Posterior vena cava (tissue), 2 donors: Measurements from ENCODE around the gene PCSK7. TPM values are rescaled to one million over a fixed set of nuclear protein-coding genes. Genes with fewer than 3 reads are reported as not detected.

ENCODE experiments used
- DNase-seq: peaks from one replicate; pipeline ENCODE4 v3.0.0-alpha.2; 2020; ENCODE audit warnings: low spot score
- intact Hi-C, 2 donors: fragments of 100-400 bp; cut with DNase I; formaldehyde crosslinking; loops; one replicate each; pipeline versions ENCODE4 v1.14.1 to v1.14.2; 2022 to 2023
- total RNA-seq, 2 donors: library from RNA; stranded (reverse); fragmentation: NEBNext Ultra II Directional; extraction: Animal tissue kit (Norgen Biotek cat#: 25700); gene quantifications; one replicate each; pipeline ENCODE4 v1.2.1, GENCODE V29; 2021
- donor health status: DM: yes; HTN: yes; CAD: no.
- donor health status: DM: yes; HTN: yes; CAD: no.

The PCSK7 gene
- total RNA-seq, 2 donors from 2014 or later = 41.9 to 48.6 TPM

DNA sequence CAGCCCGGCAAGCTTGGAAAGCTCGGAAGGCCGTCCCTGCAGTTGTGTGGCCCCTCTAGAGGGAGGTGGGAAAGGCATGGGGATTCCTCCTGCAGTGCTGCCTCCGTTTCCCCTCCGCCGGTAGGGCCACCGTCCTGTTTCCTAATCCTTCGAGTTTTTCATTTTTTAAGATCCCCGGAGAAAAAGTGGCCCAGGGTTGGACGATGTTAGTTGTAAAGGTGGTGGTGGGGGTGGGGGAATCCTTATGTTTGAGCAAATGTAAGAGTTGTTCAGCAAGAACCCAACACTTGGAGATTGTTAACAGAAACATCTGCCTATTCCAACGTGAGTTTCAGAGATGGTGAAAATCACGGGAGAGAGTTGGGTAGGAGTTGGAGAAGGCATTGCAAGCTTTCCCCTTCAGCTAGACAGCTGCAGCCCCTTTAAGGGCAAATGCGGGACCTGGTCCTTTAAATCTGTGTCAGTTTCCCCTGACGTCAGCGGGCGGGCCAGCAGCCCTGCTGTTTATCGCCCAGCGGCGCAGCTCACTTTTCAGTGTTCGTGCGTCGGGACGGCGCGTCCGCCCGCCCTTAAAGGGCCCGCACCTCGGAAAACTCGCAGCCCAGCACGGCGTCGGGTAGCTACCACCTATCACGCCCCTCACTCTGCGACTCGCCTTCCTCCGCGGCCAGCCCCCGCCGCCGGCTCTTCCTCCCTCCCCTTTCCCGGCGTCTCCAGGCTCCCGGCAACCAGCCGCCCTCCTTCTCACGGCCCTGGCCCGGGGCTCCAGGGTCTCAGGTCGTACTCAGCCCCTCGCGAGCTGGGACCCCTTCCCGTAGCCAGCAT lies 53.5 kb downstream of the PCSK7 start, which contains the start of gene SIDT2:
Gene SIDT2, plus strand, starts transcription at position 534 of the 825 bp plus-strand sequence. CDS start 521 bp downstream, outside the sequence.
- intact Hi-C loops = no loop called here
- peak; percentile 99 for DNase-seq

DNA sequence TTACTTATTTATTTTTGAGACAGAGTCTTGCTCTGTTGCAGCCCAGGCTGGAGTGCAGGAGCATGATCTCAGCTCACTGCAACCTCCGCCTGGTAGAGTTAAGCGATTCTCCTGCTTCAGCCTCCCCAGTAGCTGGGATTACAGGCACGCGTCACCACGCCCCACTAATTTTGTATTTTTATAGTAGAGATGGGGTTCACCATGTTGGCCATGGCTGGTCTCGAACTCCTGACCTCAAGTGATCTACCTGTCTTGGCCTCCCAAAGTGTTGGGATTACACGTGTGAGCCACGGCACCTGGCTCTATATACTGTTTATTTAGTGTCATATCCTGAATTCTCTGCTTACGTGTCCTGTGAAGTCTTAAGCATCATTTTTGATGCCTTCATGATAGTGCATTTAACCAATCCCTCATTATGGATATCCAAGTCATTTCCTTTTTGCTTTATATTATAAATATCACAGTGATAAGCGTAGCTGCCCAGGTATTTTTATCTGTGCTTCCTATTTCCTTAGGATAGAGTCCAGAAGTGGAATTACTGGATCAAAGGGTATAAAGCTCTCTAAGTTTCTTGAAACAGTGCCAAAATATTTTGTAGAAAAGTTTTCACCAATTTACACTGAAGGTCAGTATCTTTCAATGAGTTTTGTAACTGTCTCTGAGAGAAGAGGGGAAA lies 54.2 kb downstream of the PCSK7 start:
- DNase-seq = no peak
- intact Hi-C loops = no loop called here

GRCh38 chr11:117176186-117176585 lies 55.7 kb downstream of the PCSK7 start:
- DNase-seq = no peak
- intact Hi-C loops = no loop called here

DNA sequence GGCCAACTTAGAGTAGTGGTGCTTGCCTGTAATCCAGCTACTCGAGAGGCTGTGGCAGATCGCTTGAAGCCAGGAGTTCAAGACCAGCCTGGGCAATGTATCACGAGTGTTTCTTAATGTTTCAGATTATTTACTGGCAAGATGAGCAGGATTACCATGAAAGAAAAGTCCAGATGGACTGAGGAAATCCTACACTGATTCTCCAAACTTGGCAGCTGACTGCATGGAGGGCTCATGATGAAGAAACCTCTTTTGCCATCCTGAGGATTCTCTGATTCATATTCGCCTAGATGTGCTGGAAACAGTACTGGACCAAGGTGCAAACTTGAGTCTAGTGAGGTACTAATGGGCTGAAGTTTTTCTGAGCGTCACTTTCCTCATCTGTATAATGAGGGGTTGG lies 56.1 kb downstream of the PCSK7 start:
- intact Hi-C loops = no loop called here
- DNase-seq = no peak

DNA sequence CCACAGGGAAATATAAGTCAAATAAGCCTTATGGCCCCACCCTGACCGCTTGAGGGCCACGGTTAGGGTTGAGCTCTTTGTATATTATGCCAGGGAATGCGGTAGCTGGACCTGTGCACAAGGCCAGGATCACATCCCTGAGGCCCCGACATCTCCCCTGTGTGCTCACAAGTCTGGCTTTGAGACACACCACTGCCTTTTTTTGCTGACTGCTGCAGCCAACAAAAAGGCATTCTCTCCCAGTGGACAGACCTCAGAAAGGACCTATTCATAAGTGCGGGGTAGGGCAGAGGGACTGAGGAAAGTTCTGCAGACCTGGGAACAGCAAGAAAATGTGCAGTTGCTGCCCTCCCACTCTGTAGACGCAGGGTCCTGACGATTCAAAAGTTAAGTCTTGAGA lies 56.8 kb downstream of the PCSK7 start:
- no peak for DNase-seq
- intact Hi-C loops = no loop called here

- DNase-seq = no peak
Measured at GRCh38 chr11:117172724-117173421, 59.0 kb downstream of the PCSK7 start.

GRCh38 chr11:117171404-117172061 lies 60.3 kb downstream of the PCSK7 start:
- intact Hi-C loops = no loop called here

More at GRCh38 chr11:117172724-117173421, 59.0 kb downstream of the PCSK7 start:
- intact Hi-C loops = no loop called here

DNA sequence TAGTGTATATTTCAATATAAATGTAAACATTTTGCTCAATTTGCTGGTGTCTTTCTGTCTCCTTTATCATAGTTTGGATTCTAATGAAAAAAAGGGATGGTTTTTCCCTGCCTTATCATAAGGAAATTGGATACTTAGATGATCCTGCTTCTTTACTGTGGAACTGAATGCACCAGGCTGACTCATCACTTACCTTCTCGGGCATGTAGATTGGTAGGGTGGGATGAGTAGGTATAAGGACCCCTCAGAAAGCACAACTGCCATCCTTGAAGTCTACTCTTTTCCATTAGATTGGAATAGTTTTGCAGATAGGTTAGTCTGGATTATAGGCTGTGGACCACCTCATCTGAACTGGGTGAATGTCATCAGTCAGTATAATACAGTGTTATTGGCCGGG lies 60.9 kb downstream of the PCSK7 start:
- intact Hi-C loops = no loop called here
- no peak for DNase-seq

More at GRCh38 chr11:117171404-117172061, 60.3 kb downstream of the PCSK7 start:
- no peak for DNase-seq

- no peak for DNase-seq
- intact Hi-C loops = no loop called here
Measured at GRCh38 chr11:117170210-117170609, 61.7 kb downstream of the PCSK7 start.

GRCh38 chr11:117169736-117170135 lies 62.1 kb downstream of the PCSK7 start:
- intact Hi-C loops = no loop called here

GRCh38 chr11:117166491-117166890 lies 65.4 kb downstream of the PCSK7 start:
- intact Hi-C loops = no loop called here
- DNase-seq = no peak

More at GRCh38 chr11:117169736-117170135, 62.1 kb downstream of the PCSK7 start:
- DNase-seq = no peak

- no peak for DNase-seq
- intact Hi-C loops = no loop called here
Measured at GRCh38 chr11:117160826-117161225, 71.0 kb downstream of the PCSK7 start.

GRCh38 chr11:117159892-117160291 lies 72.0 kb downstream of the PCSK7 start:
- intact Hi-C loops = no loop called here
- no peak for DNase-seq

DNA sequence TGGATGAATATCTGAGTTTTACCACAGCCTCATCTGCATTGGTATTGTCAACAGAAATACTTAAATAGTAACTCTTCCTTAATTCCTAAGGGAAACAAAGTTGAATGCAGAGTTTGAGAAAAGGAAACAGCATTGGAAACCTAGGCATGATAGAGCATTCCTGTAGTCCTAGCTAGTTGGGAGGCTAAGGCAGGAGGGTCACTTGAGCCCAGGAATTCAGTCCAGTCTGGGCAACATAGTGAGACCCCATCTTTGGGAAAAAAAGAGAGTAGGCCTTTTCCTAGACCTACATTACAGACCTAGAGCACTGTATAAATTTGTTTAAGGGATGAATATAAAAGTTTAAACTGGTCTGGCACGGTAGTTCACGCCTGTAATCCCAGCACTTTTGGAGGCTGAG lies 74.4 kb downstream of the PCSK7 start:
- DNase-seq = no peak
- intact Hi-C loops = no loop called here

GRCh38 chr11:117154468-117154867 lies 77.4 kb downstream of the PCSK7 start:
- no peak for DNase-seq
- intact Hi-C loops = no loop called here

Other genes starting within 250 kb of the PCSK7 start
- gene SIK3, start 133.6 kb downstream of the PCSK7 start, total RNA-seq = 10 to 100 TPM; 43.8 to 53.4 TPM
- gene PAFAH1B2, start 87.8 kb downstream of the PCSK7 start, total RNA-seq = 10 to 100 TPM; 56.4 to 61.2 TPM
- gene SIDT2, start 53.3 kb downstream of the PCSK7 start, total RNA-seq = 10 to 100 TPM; 39.2 to 49.5 TPM
- 1,000 to 10,000 TPM; 5,409 to 9,264 TPM for gene TAGLN, start 32.7 kb downstream of the PCSK7 start, total RNA-seq
- gene RNF214, start 598 bp upstream of the PCSK7 start, total RNA-seq = 10 to 100 TPM; 24.8 to 25.7 TPM
- gene BACE1-AS, start 59.3 kb upstream of the PCSK7 start, total RNA-seq = 10 to 100 TPM in 1 of 2 donors, 1 to 10 TPM in 1; 9.7 to 10.1 TPM
- 10 to 100 TPM; 25.2 to 36.1 TPM for gene BACE1, start 84.2 kb upstream of the PCSK7 start, total RNA-seq
- gene CEP164, start 95.8 kb upstream of the PCSK7 start, total RNA-seq = 10 to 100 TPM; 23.1 to 28.2 TPM